Ishikawa (cell line): ENCODE data around the gene SPOCK2.

Experiments used
- CEBPB ChIP-seq: IDR thresholded peaks from 2 replicates; pipeline ENCODE4 v1.6.1; 2012
- CREB1 ChIP-seq: IDR thresholded peaks from 2 replicates; pipeline ENCODE4 v1.6.1; 2012; ENCODE audit warnings: low read depth
- EGR1 ChIP-seq: IDR thresholded peaks from 2 replicates; pipeline ENCODE4 v1.6.1; 2012
- EP300 ChIP-seq: IDR thresholded peaks from 2 replicates; pipeline ENCODE4 v1.6.1; 2012; ENCODE audit warnings: borderline replicate concordance
- FOXM1 ChIP-seq: IDR thresholded peaks from 2 replicates; pipeline ENCODE4 v1.6.1; 2012; ENCODE audit warnings: low read depth, borderline replicate concordance
- NFIC ChIP-seq: IDR thresholded peaks from 2 replicates; pipeline ENCODE4 v1.6.1; 2012
- RAD21 ChIP-seq: IDR thresholded peaks from 2 replicates; pipeline ENCODE4 v1.6.1; 2012; ENCODE audit warnings: low read depth
- TAF1 ChIP-seq: IDR thresholded peaks from 2 replicates; pipeline ENCODE4 v1.6.1; 2012; ENCODE audit warnings: low read depth, mild to moderate bottlenecking
- TCF12 ChIP-seq: IDR thresholded peaks from 2 replicates; pipeline ENCODE4 v1.6.1; 2012; ENCODE audit warnings: low read depth
- TEAD4 ChIP-seq: IDR thresholded peaks from 2 replicates; pipeline ENCODE4 v1.6.1; 2012
- YY1 ChIP-seq: IDR thresholded peaks from 2 replicates; pipeline ENCODE4 v1.6.1; 2012; ENCODE audit warnings: low read depth
- ZBTB7A ChIP-seq: IDR thresholded peaks from 2 replicates; pipeline ENCODE4 v1.6.1; 2012; ENCODE audit warnings: low read depth
- TF ChIP-seq, protein P1 (sequence below): IDR thresholded peaks from 2 replicates; pipeline ENCODE4 v1.6.1; 2012
- TF ChIP-seq, protein P2 (sequence below): IDR thresholded peaks from 2 replicates; pipeline ENCODE4 v1.6.1; 2012; ENCODE audit warnings: low read depth, mild to moderate bottlenecking
- TF ChIP-seq, protein P3 (sequence below): IDR thresholded peaks from 2 replicates; pipeline ENCODE4 v1.6.1; 2012

SPOCK2 gene

DNA sequence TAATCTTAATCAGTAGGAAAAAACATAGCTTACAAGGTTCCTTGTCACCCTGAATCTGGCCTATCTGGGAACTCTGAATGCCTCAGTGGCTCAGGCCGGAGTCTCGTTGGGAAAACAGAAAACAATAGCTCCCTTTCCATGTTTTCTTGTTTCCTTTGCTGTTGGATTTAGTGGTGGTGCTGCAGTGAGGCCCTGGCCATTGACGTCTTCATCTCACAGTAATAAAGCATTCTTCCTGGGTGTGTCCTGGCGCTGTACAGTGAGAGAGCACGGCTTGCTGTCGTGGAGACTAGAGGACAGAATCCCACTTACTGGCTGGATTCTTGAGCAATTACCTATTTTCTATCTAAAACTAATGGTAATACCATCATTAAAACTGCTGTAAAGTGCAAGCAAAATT lies 1.3 kb upstream of the SPOCK2 start:
- TF ChIP-seq CREB1 (no peak), TAF1 (no peak), ZBTB7A (no peak), FOXM1 (no peak), TCF12 (no peak), NFIC (no peak), CEBPB (no peak), TEAD4 (no peak), YY1 (no peak), EP300 (no peak), RAD21 (no peak), EGR1 (no peak)
- TF ChIP-seq, protein P1, sequence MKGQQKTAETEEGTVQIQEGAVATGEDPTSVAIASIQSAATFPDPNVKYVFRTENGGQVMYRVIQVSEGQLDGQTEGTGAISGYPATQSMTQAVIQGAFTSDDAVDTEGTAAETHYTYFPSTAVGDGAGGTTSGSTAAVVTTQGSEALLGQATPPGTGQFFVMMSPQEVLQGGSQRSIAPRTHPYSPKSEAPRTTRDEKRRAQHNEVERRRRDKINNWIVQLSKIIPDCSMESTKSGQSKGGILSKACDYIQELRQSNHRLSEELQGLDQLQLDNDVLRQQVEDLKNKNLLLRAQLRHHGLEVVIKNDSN: no peak
- TF ChIP-seq, protein P2, sequence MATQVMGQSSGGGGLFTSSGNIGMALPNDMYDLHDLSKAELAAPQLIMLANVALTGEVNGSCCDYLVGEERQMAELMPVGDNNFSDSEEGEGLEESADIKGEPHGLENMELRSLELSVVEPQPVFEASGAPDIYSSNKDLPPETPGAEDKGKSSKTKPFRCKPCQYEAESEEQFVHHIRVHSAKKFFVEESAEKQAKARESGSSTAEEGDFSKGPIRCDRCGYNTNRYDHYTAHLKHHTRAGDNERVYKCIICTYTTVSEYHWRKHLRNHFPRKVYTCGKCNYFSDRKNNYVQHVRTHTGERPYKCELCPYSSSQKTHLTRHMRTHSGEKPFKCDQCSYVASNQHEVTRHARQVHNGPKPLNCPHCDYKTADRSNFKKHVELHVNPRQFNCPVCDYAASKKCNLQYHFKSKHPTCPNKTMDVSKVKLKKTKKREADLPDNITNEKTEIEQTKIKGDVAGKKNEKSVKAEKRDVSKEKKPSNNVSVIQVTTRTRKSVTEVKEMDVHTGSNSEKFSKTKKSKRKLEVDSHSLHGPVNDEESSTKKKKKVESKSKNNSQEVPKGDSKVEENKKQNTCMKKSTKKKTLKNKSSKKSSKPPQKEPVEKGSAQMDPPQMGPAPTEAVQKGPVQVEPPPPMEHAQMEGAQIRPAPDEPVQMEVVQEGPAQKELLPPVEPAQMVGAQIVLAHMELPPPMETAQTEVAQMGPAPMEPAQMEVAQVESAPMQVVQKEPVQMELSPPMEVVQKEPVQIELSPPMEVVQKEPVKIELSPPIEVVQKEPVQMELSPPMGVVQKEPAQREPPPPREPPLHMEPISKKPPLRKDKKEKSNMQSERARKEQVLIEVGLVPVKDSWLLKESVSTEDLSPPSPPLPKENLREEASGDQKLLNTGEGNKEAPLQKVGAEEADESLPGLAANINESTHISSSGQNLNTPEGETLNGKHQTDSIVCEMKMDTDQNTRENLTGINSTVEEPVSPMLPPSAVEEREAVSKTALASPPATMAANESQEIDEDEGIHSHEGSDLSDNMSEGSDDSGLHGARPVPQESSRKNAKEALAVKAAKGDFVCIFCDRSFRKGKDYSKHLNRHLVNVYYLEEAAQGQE: no peak
- TF ChIP-seq, protein P3, sequence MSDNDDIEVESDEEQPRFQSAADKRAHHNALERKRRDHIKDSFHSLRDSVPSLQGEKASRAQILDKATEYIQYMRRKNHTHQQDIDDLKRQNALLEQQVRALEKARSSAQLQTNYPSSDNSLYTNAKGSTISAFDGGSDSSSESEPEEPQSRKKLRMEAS: no peak

DNA sequence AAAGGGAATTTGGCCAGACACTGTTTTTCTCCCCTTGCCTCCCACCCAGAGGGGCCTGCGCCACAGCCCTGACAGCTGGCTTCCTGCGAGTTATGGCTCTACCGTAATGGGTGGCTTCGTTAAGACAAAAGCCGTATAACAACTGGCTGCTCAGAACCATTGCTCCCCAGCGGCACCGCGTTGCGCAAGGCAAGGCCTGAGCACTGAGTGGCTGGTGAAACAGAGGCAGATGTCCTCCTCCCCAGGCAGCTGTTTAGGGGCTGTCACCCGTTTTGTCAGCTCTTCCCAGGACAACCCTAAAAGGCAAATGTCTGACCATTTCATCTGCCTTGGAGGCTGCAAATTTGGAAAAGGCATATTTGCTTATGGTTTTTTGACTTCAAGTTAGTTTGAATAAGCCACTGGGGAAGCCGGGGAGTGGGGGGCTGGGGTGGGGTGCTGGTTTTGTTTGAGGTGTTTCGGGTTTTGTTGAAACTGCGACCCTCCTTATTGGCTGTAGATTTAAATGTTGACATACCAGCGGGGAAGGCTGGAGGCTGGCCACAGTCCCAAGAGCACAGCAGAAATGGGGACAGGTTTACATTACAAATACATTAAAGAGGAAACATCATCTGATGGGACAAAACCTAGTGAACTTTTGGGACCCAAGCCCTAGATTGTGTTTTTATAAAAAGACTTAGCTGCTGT lies 681 bp upstream of the SPOCK2 start:
- peak; percentile 33; the same call in 1 of the 2 replicates for TF ChIP-seq CEBPB
- TF ChIP-seq, protein P3: no peak

DNA sequence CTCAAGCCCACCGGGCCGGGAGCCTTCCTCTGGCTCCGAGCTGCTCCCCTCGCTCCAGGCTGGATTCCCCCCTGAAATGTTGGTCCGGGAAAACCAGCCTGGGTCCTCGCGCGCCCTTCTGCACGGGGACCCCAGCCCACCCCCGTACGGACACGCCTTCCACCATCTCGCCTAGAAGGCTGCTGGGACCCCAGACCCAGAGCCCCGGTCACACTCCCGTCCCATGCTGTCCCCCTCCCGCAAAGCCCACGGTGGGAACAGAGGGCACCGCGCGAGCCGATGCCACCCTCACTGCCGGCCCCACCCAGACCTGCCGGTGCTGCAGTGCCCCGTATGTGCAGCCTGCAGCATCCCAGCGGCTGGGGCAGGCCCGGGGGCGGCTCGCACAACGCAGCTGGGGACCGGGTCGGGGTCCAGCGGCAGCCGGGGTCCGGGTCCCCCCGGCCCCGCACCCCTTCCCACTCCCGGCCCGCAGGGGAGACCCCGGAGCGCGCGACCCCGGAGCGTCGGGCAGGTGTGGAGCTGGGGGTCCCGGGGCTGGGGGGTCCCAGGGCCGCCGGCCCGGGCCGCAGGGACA lies 871 bp downstream of the SPOCK2 start:
- TF ChIP-seq, protein P2: no peak
- TF ChIP-seq NFIC (no peak), YY1 (no peak), TAF1 (no peak), CEBPB (no peak), EP300 (no peak), EGR1 (no peak), TEAD4 (no peak), TCF12 (no peak), RAD21 (no peak), CREB1 (no peak), ZBTB7A (no peak), FOXM1 (no peak)
- TF ChIP-seq, protein P1: no peak
- TF ChIP-seq, protein P3: no peak

DNA sequence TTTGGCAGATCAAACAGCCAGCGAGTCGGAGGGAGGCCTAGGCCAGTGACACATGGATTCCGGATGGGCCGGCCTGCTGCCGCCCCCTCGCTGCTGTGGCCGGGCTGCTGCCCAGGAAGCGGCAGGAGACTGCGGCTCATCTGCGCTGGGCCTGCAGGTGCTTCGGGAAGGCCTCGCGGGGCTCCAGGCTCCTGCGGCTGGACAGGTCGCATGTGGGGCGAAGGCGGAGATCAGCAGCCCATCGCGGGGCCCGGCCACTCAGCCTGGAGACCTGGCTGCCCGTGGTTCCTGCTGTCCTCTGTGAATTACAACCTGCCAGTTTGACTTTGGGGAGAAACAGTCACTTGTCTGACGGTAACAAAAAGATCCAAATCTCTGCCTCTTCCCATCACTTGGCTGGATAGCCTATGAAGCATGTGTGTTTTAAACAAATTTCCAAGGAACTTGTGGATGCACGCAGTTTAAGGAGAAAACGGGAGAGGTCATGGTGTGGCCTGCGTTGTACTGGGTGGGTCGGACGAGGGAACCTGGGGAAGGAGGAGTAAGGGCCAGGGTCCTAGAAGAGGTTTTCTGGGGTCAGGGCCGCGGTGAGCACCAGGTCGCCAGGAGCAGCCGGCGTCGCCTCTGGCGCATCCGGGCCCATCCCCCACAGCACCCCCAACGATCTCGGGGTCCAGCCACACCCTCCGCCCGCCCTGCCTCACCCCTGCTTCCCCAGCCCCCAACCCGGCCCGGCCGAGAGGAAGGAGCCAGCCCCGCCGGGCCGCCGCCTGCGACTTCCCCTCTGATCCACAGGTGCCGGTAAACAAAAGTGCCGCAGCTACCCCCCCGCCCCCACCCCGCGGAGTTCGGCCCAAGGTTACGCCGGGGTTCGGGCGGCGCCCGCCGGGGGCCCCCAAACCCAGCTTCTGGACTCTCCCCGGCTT lies 1.6 kb downstream of the SPOCK2 start:
- TF ChIP-seq CEBPB (no peak), RAD21 (no peak), ZBTB7A (no peak), EGR1 (no peak), YY1 (no peak), EP300 (no peak), CREB1 (no peak), TAF1 (no peak), FOXM1 (no peak), TCF12 (no peak), NFIC (no peak), TEAD4 (no peak)
- TF ChIP-seq, protein P1: no peak
- TF ChIP-seq, protein P2: no peak
- TF ChIP-seq, protein P3: no peak
